Tibial nerve (tissue), 4 donors: ENCODE data around the gene KLRC2.

Experiments used
- CTCF ChIP-seq, 5 experiments: fragments of 200-600 bp in 3 of 5; fragments of 450-650 bp in 2 of 5; sonication (generic) in 3 of 5; IDR thresholded peaks; one replicate each; pipeline ENCODE4 v1.5.1; 2016 to 2019; ENCODE audit warnings: antibody characterized with exemption in 5 of 5, mild to moderate bottlenecking in 3 of 5, moderate library complexity in 2 of 5
- EP300 ChIP-seq, 2 donors: sonication (generic); formaldehyde crosslinking; IDR thresholded peaks; one replicate each; pipeline ENCODE4 v1.6.1; 2017; ENCODE audit warnings: antibody characterized with exemption in 2 of 2, mild to moderate bottlenecking in 1 of 2
- POLR2A ChIP-seq, 2 donors: fragments of 450-650 bp; IDR thresholded peaks; one replicate each; pipeline ENCODE4 v1.6.1; 2017; ENCODE audit warnings: antibody characterized with exemption in 2 of 2, mild to moderate bottlenecking in 2 of 2, moderate library complexity in 2 of 2

- no peak for TF ChIP-seq CTCF (IDR thresholded peaks at IDR 0.05)
- no peak for TF ChIP-seq POLR2A (IDR thresholded peaks at IDR 0.05)
- TF ChIP-seq EP300 (IDR thresholded peaks at IDR 0.05), result no peak
Measured at GRCh38 chr12:10409392-10409791, 26.4 kb downstream of the KLRC2 start, which contains the start of gene KLRC4.
